ENCODE results near the gene PHLPP1. TPM values are rescaled to one million over a fixed set of nuclear protein-coding genes. Genes with fewer than 3 reads are reported as not detected.

The PHLPP1 gene
- total and polyA plus RNA-seq, 2 donors, result 3.2 to 4.5 TPM

DNA sequence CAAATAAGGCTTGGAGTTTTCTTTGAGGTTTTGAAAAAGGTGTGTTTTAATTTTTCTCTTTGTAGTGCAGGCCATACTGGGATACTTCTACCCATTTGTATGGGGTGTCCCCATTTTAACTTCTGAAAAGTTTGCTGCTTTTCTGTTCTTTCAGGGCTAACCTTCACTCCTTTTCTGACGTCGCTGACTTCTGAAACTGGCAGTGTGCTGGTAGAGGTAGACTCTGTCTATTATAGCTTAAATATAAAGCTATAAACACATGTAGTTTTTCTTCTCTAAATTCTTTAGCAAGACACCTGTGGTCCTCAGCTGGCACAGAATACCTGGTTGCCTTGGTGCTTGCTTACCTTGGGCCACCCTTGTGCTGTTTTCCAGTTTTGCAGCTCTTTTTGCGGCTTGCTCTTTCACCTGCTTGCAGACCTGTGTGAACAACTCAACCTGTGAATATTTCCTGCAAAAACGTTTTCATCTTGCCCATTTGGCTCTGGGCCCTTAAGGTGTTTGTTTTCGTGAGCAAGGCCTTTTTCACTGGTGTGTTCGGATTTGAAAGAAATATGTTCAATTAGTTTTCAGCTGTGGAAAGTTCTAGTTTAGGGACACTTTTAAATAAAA is 42.2 kb downstream of the PHLPP1 start:
- Histone ChIP-seq H3K9me3 (ENCODE audit: control insufficient read depth in 2 of 2, insufficient read depth in 1 of 2, low read length in 1 of 2) (no peaks in the 10 kb centered on the region), H3K4me3 (ENCODE audit: low read length in 2 of 2) (no peak overlapping the region), H3K4me1 (ENCODE audit: control insufficient read depth in 2 of 2, insufficient read depth in 2 of 2, low read length in 2 of 2) (peaks cover 0 to 12% of the 10 kb centered on the region in 2 donors), H3K27ac (ENCODE audit: low read depth in 1 of 2, low read length in 1 of 2) (peak overlapping the region in 1 of 2 donors; percentile 18), H3K36me3 (ENCODE audit: control insufficient read depth in 2 of 2, insufficient read depth in 2 of 2, low read length in 1 of 2) (no peaks in the 10 kb centered on the region), H3K27me3 (ENCODE audit: control insufficient read depth in 2 of 2, insufficient read depth in 1 of 2, low read length in 1 of 2) (no peaks in the 10 kb centered on the region)
- no peak for DNase-seq (ENCODE audit: low read depth in 6 of 9, low spot score in 9 of 9)
- 85% methylated on average over 6 of the region's 6 CpGs for WGBS

DNA sequence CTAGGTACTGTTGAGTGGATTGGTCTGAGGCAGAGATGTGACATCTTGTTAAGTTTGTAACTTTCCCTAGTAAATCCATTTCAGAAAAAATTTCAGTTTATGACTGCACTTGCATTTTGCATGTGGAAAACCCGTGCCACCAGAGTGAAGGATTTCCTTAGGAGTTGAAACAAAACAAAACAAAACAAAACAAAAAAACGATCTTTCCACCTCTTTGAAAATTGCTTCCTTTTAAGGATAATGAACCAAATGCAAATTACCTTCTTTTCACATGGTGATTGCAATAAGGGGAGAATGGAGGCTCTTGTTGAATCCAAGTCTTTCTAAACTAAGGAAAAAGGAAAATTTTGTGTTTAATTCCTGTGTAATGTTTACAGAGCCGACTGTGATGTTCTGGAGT is 43.2 kb downstream of the PHLPP1 start:
- Histone ChIP-seq H3K9me3 (ENCODE audit: control insufficient read depth in 2 of 2, insufficient read depth in 1 of 2, low read length in 1 of 2) (no peaks in the 10 kb centered on the region), H3K27ac (ENCODE audit: low read depth in 1 of 2, low read length in 1 of 2) (no peak overlapping the region), H3K36me3 (ENCODE audit: control insufficient read depth in 2 of 2, insufficient read depth in 2 of 2, low read length in 1 of 2) (no peaks in the 10 kb centered on the region), H3K27me3 (ENCODE audit: control insufficient read depth in 2 of 2, insufficient read depth in 1 of 2, low read length in 1 of 2) (no peaks in the 10 kb centered on the region), H3K4me3 (ENCODE audit: low read length in 2 of 2) (no peak overlapping the region), H3K4me1 (ENCODE audit: control insufficient read depth in 2 of 2, insufficient read depth in 2 of 2, low read length in 2 of 2) (peaks cover 0 to 12% of the 10 kb centered on the region in 2 donors)
- no peak for DNase-seq (ENCODE audit: low read depth in 6 of 9, low spot score in 9 of 9)
- WGBS, result 76% methylated on average over 3 of the region's 3 CpGs

GRCh38 chr18:62759704-62760402 is 44.5 kb downstream of the PHLPP1 start:
- H3K36me3 ChIP-seq (ENCODE audit: control insufficient read depth in 2 of 2, insufficient read depth in 2 of 2, low read length in 1 of 2), result no peaks in the 10 kb centered on the region
- peaks cover 0 to 5% of the 10 kb centered on the region in 2 donors for H3K4me1 ChIP-seq (ENCODE audit: control insufficient read depth in 2 of 2, insufficient read depth in 2 of 2, low read length in 2 of 2)
- DNase-seq (ENCODE audit: low read depth in 6 of 9, low spot score in 9 of 9), result no peak
- no peak overlapping the region for H3K4me3 ChIP-seq (ENCODE audit: low read length in 2 of 2)
- WGBS, result 95% methylated on average over 5 of the region's 5 CpGs
- H3K9me3 ChIP-seq (ENCODE audit: control insufficient read depth in 2 of 2, insufficient read depth in 1 of 2, low read length in 1 of 2), result no peaks in the 10 kb centered on the region
- H3K27me3 ChIP-seq (ENCODE audit: control insufficient read depth in 2 of 2, insufficient read depth in 1 of 2, low read length in 1 of 2), result no peaks in the 10 kb centered on the region
- no peak overlapping the region for H3K27ac ChIP-seq (ENCODE audit: low read depth in 1 of 2, low read length in 1 of 2)

DNA sequence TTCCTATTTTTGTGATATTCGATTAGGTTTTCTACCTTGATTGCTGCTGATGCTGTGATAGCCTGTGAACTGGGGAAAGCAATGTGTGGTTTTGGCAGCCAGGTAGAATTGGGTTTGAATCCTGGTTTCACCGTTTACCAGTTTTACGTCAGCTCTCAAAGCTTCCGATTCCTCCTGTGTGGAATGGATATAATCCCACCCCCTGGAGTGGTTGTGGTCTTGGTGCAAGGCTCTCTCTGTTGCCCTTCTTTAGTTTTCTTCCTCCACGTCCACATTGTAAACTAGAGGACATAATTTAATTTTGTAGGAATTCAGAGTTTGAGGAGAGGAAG is 45.0 kb downstream of the PHLPP1 start:
- no peak overlapping the region for H3K4me3 ChIP-seq (ENCODE audit: low read length in 2 of 2)
- peaks cover 0 to 5% of the 10 kb centered on the region in 2 donors for H3K4me1 ChIP-seq (ENCODE audit: control insufficient read depth in 2 of 2, insufficient read depth in 2 of 2, low read length in 2 of 2)
- no peaks in the 10 kb centered on the region for H3K9me3 ChIP-seq (ENCODE audit: control insufficient read depth in 2 of 2, insufficient read depth in 1 of 2, low read length in 1 of 2)
- H3K36me3 ChIP-seq (ENCODE audit: control insufficient read depth in 2 of 2, insufficient read depth in 2 of 2, low read length in 1 of 2), result no peaks in the 10 kb centered on the region
- 95% methylated on average over 5 of the region's 5 CpGs for WGBS
- H3K27me3 ChIP-seq (ENCODE audit: control insufficient read depth in 2 of 2, insufficient read depth in 1 of 2, low read length in 1 of 2), result no peaks in the 10 kb centered on the region
- no peak overlapping the region for H3K27ac ChIP-seq (ENCODE audit: low read depth in 1 of 2, low read length in 1 of 2)
- no peak for DNase-seq (ENCODE audit: low read depth in 6 of 9, low spot score in 9 of 9)

- WGBS, result 95% methylated on average over 7 of the region's 7 CpGs
- no peak overlapping the region for H3K27ac ChIP-seq (ENCODE audit: low read depth in 1 of 2, low read length in 1 of 2)
- H3K36me3 ChIP-seq (ENCODE audit: control insufficient read depth in 2 of 2, insufficient read depth in 2 of 2, low read length in 1 of 2), result no peaks in the 10 kb centered on the region
- no peaks in the 10 kb centered on the region for H3K4me1 ChIP-seq (ENCODE audit: control insufficient read depth in 2 of 2, insufficient read depth in 2 of 2, low read length in 2 of 2)
- DNase-seq (ENCODE audit: low read depth in 6 of 9, low spot score in 9 of 9), result no peak
- no peaks in the 10 kb centered on the region for H3K9me3 ChIP-seq (ENCODE audit: control insufficient read depth in 2 of 2, insufficient read depth in 1 of 2, low read length in 1 of 2)
- H3K27me3 ChIP-seq (ENCODE audit: control insufficient read depth in 2 of 2, insufficient read depth in 1 of 2, low read length in 1 of 2), result no peaks in the 10 kb centered on the region
- no peak overlapping the region for H3K4me3 ChIP-seq (ENCODE audit: low read length in 2 of 2)
These were observed 47.8 kb downstream of the PHLPP1 start for GRCh38 chr18:62763101-62763521.

DNA sequence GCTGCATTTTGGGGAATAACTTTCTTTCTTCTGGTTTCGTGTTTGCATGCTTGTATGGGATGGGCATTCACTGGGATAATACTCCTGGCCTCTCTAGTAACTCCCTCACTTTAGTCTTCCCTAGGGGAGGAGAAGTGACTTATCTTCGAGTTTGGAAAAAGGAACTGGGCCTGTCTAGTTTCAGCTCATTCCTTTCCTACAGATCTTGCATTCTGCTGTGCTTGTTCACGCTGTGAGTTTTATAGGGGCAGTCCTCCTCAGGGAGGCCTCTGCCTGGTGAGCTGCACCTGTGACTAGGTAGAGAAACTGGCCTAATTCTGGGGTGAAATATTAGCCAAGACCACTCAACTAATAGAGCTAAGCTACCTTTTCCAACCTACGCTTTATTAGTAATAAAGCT is 50.9 kb downstream of the PHLPP1 start:
- no peaks in the 10 kb centered on the region for H3K9me3 ChIP-seq (ENCODE audit: control insufficient read depth in 2 of 2, insufficient read depth in 1 of 2, low read length in 1 of 2)
- no peaks in the 10 kb centered on the region for H3K27me3 ChIP-seq (ENCODE audit: control insufficient read depth in 2 of 2, insufficient read depth in 1 of 2, low read length in 1 of 2)
- no peak for DNase-seq (ENCODE audit: low read depth in 6 of 9, low spot score in 9 of 9)
- WGBS, result 95% methylated on average over 4 of the region's 4 CpGs
- H3K27ac ChIP-seq (ENCODE audit: low read depth in 1 of 2, low read length in 1 of 2), result no peak overlapping the region
- no peaks in the 10 kb centered on the region for H3K36me3 ChIP-seq (ENCODE audit: control insufficient read depth in 2 of 2, insufficient read depth in 2 of 2, low read length in 1 of 2)
- no peak overlapping the region for H3K4me3 ChIP-seq (ENCODE audit: low read length in 2 of 2)
- H3K4me1 ChIP-seq (ENCODE audit: control insufficient read depth in 2 of 2, insufficient read depth in 2 of 2, low read length in 2 of 2), result no peaks in the 10 kb centered on the region

DNA sequence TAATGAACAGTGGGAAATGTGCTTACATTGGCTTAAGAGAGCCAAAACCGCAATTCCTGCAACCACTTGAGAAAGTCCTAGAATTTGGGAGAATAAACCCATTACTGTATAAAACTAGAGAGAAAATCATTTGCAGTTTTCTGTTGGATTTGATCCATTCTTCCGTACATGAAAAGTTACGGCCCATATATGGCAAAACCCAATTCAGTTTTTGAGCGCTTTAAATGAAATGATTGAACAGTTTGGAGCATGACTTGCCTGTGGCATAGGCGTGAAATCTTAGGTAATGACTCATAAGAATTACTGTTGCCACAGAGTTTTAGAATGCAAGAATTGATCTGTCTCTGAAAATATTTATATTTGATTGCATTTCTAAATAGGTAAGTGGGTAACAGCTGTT is 52.0 kb downstream of the PHLPP1 start:
- no peak for DNase-seq (ENCODE audit: low read depth in 6 of 9, low spot score in 9 of 9)
- Histone ChIP-seq H3K9me3 (ENCODE audit: control insufficient read depth in 2 of 2, insufficient read depth in 1 of 2, low read length in 1 of 2) (no peaks in the 10 kb centered on the region), H3K27ac (ENCODE audit: low read depth in 1 of 2, low read length in 1 of 2) (no peak overlapping the region), H3K4me3 (ENCODE audit: low read length in 2 of 2) (no peak overlapping the region), H3K4me1 (ENCODE audit: control insufficient read depth in 2 of 2, insufficient read depth in 2 of 2, low read length in 2 of 2) (peaks cover 0 to 4% of the 10 kb centered on the region in 2 donors), H3K27me3 (ENCODE audit: control insufficient read depth in 2 of 2, insufficient read depth in 1 of 2, low read length in 1 of 2) (no peaks in the 10 kb centered on the region), H3K36me3 (ENCODE audit: control insufficient read depth in 2 of 2, insufficient read depth in 2 of 2, low read length in 1 of 2) (no peaks in the 10 kb centered on the region)
- WGBS, result 99% methylated on average over 5 of the region's 5 CpGs

- H3K4me1 ChIP-seq (ENCODE audit: control insufficient read depth in 2 of 2, insufficient read depth in 2 of 2, low read length in 2 of 2), result peaks cover 0 to 4% of the 10 kb centered on the region in 2 donors
- H3K27ac ChIP-seq (ENCODE audit: low read depth in 1 of 2, low read length in 1 of 2), result no peak overlapping the region
- H3K4me3 ChIP-seq (ENCODE audit: low read length in 2 of 2), result no peak overlapping the region
- H3K9me3 ChIP-seq (ENCODE audit: control insufficient read depth in 2 of 2, insufficient read depth in 1 of 2, low read length in 1 of 2), result no peaks in the 10 kb centered on the region
- H3K27me3 ChIP-seq (ENCODE audit: control insufficient read depth in 2 of 2, insufficient read depth in 1 of 2, low read length in 1 of 2), result no peaks in the 10 kb centered on the region
- WGBS, result 75% methylated on average over 3 of the region's 3 CpGs
- no peaks in the 10 kb centered on the region for H3K36me3 ChIP-seq (ENCODE audit: control insufficient read depth in 2 of 2, insufficient read depth in 2 of 2, low read length in 1 of 2)
- DNase-seq (ENCODE audit: low read depth in 6 of 9, low spot score in 9 of 9), result no peak
These were observed 52.7 kb downstream of the PHLPP1 start for GRCh38 chr18:62767836-62768557.

DNA sequence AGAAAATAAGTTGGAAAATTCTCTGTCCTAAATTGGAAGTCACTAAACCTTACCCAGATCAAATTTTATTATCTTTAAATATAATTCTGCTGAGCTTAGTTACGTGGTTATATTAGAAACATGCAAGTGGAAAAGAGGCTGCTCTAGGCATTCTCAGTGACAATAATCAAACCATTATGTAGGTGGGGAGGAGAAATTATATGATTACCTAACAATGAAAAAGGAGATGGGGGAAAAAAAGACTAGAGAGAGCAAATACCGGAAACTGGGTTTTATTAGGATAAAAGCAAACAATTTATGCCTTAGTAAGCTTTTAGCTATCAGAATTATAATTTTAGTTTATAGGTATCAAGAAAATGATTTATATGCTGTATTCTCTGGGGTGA is 53.2 kb downstream of the PHLPP1 start:
- Histone ChIP-seq H3K27ac (ENCODE audit: low read depth in 1 of 2, low read length in 1 of 2) (no peak overlapping the region), H3K4me3 (ENCODE audit: low read length in 2 of 2) (no peak overlapping the region), H3K4me1 (ENCODE audit: control insufficient read depth in 2 of 2, insufficient read depth in 2 of 2, low read length in 2 of 2) (peaks cover 0 to 4% of the 10 kb centered on the region in 2 donors), H3K27me3 (ENCODE audit: control insufficient read depth in 2 of 2, insufficient read depth in 1 of 2, low read length in 1 of 2) (no peaks in the 10 kb centered on the region), H3K9me3 (ENCODE audit: control insufficient read depth in 2 of 2, insufficient read depth in 1 of 2, low read length in 1 of 2) (no peaks in the 10 kb centered on the region), H3K36me3 (ENCODE audit: control insufficient read depth in 2 of 2, insufficient read depth in 2 of 2, low read length in 1 of 2) (no peaks in the 10 kb centered on the region)
- DNase-seq (ENCODE audit: low read depth in 6 of 9, low spot score in 9 of 9), result no peak
- WGBS, result 97% methylated on average over 2 of the region's 2 CpGs
